Left forelimb (tissue), 1 donor: ENCODE measurements around the gene NAGS.
"Not testable (repeated sequence)": the region's sequence is repeated elsewhere in the genome, so short reads cannot be mapped to it uniquely, and the experiment has no call there.

Experiments used
- DNase-seq: peaks from one replicate; pipeline ENCODE4 v3.0.0-alpha.2; 2018; ENCODE audit warnings: low spot score

Gene NAGS

DNA sequence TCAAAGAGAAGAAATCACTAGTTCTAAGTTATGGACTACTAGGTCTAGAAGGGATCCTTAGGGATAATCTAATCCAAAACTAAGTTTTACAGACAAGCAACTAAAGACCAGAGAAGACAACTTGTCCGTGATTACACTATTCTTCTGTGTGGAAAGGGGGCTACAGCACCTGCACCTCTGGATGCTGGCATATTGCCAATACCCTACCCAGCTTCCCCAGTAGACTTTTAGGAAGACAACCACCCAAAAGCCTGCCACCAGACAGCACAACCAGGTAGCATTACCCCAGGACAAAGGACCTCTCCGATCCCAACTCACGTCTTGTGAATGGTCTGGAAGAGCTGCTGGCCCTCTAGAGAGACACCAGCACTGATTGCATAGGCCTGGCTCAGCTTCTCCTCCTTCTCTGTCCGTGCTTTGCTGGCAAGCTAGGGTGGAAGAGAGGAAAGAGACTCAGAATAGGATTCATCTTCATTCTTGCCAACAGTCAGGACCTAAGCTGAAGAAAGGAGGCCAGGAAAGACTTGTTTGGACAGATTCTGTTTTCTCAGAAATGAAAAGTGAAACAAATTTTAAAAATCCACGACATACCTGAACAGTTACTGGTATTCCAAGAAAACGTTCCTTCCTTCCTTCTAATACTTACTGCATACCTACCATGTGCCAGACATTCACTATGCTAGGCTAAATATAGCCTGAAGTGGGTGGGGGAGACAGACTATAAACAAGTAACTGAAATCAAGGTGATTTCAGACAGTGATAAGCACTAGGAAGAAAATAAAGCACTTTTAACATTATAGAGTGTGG, 35.6 kb downstream of the NAGS start:
- DNase-seq, result no peak

DNA sequence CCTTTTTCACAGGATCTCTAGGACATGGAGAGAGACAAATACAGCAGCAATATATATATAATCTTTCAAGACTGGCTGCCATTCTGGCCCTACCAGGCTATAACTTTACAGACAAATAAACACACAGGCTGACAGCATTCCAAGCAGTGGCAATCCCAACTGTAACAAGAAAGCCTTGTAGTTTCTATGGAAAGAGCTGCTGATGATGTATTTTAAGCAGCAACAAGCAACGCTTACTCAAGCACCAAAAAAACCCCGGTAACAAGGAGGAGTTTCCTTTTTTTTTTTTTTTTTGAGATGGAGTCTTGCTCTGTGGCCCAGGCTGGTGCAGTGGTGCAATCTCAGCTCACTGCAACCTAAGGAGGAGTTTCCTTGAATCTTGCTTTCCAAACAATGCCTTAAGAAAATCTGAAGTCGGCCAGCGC, 38.9 kb downstream of the NAGS start:
- no peak for DNase-seq

DNA sequence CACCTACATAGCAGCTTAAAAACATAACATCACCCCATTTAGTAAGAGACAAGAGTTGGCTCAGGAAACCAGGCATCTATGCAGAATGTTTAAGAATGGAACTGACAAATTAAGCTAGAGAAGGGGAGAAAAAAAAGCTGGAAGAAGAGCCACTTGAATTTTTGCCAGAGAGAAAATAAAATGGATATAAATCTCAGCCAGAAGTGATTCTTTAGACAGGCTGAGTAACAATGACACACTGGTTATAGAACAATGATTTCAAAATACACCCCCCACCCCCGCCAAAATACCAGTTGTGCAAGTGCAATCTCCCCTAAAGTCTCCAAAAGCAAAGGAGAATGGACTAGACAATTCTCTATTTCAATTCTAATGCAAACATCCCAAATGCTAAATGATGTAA, 39.6 kb downstream of the NAGS start:
- DNase-seq, result no peak

DNA sequence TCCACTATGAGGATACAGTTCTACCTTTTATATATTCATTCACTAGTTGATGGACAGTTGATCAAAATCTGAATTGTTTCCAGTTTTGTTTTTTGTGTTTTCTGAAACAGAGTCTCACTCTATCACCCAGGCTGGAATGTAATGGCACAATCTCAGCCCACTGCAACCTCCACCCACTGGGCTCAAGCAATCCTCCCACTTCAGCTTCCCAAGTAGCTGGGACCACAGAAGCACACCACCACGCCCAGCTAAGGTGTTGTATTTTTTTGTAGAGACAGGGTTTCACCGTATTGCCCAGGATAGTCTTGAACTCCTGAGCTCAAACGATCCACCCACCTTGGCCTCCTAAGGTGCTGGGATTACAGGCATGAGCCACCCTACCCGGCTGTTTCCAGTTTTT, 41.1 kb downstream of the NAGS start:
- no peak for DNase-seq

DNA sequence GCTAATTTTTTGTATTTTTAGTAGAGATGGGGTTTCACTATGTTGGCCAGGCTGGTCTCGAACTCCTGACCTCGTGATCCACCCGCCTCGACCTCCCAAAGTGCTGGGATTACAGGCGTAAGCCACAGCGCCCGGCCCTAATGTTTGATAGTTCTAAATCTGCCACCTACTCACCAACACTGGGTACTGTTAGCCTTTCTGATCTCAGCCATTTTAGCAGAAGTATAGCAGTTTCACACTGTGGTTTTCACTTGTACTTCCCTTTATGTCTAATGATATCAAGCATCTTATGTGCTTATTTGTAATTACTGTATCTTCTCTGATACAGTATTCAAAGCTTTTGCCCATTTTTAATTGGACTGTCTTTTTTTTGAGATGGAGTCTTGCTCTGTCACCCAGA, 42.5 kb downstream of the NAGS start:
- DNase-seq, result not testable (repeated sequence)

DNA sequence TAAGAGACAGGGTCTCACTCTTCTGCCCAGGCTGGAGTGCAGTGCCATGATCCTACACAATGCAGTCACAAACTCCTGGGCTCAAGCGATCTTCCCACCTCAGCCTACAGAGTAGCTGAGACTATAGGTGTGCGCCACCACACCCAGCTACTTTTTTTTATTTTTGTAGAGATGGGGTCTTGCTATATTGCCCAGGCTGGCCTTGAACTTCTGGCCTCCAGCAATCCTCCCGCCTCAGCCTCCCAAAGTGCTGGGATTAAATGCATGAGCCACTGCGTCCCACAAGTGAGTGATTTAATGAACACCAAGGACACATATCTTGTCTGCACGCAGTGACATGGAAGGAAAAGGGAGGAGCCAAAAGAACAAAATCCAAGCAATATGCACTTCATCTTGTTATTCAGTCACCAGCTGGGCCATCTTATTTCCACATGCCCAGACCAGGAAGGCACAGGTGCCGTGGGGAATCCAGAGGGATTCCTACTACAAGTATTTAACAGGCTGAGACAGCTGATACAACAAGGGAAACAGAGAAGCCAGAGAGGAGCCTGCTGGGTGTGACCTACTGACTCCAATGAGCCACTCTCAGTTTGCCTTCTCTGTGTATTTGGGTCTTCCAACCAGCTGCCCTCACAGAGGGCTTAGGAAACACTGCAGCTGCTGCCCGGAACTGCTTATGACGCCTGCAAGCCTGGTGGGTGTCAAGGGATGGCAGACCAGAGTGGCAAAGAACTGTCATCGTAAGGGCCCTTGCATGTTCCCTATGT, 45.1 kb downstream of the NAGS start:
- no peak for DNase-seq

DNA sequence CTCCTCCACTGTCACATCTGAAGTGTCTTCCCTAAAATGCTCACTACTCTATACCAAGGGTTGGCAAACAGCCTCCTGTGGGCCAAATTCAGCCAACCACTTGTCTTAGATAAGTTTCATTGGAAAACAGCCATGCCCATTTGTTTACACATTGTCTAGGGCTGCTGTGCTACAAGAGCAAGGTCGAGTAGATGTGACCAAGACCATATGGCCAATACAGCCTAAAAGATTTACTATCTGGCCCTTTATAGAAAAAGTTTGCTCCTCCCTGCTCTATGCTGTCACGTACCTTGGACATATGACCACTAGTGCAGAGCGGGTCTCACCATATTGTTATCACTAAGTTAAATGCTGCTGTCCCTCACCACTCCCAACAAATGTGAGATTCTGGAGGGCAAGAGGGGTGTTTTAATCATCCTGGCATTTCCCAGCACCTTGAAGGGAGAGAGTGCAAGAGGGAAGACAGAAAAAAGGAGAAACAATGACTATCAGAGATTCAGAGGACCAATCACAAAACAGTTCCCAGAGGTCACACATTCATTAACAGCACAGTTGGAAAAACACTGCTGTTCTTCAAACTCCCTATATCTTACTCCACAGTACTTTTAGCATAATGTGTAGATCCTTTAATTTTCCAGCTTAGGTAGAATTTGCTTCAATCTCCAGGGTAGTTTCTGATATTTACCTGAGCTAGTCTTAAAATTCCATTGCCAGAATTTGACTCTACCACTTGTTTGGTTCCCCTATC, 48.9 kb downstream of the NAGS start:
- DNase-seq, result no peak
